Keratinocyte (primary cell): Measurements from ENCODE around the gene EIF4G2.

Source experiments
- CTCF ChIP-seq, 3 experiments: IDR thresholded peaks in 1 of 3; conservative IDR thresholded peaks in 1 of 3; optimal IDR thresholded peaks in 1 of 3; 2 replicates in 2 of 3; 3 replicates in 1 of 3; pipeline versions ENCODE3 to v1.5.1; 2011; ENCODE audit warnings: low read length in 3 of 3, mild to moderate bottlenecking in 3 of 3, moderate library complexity in 2 of 3, control low read depth in 1 of 3, inconsistent platforms in 1 of 3; ENCODE audit not compliant: insufficient read depth in 2 of 3; ENCODE audit errors: extremely low read depth in 1 of 3
- EZH2 ChIP-seq: IDR thresholded peaks from one replicate; pipeline ENCODE4 v1.6.1; 2012; ENCODE audit warnings: inconsistent platforms, mild to moderate bottlenecking, low read length, moderate library complexity

GRCh38 chr11:10792385-10793068 lies 16.2 kb downstream of the EIF4G2 start:
- TF ChIP-seq CTCF (optimal IDR thresholded peaks at IDR 0.05 in 1 of 3, IDR thresholded peaks at IDR 0.05 in 1 of 3, conservative IDR thresholded peaks at IDR 0.05 in 1 of 3; ENCODE audit: extremely low read depth in 1 of 3, insufficient read depth in 2 of 3, low read length in 3 of 3) (peak; percentile 89 to 99 (median 99)), EZH2 (no peak)
